Measurements from ENCODE around the gene FAM222B.

The FAM222B gene

DNA sequence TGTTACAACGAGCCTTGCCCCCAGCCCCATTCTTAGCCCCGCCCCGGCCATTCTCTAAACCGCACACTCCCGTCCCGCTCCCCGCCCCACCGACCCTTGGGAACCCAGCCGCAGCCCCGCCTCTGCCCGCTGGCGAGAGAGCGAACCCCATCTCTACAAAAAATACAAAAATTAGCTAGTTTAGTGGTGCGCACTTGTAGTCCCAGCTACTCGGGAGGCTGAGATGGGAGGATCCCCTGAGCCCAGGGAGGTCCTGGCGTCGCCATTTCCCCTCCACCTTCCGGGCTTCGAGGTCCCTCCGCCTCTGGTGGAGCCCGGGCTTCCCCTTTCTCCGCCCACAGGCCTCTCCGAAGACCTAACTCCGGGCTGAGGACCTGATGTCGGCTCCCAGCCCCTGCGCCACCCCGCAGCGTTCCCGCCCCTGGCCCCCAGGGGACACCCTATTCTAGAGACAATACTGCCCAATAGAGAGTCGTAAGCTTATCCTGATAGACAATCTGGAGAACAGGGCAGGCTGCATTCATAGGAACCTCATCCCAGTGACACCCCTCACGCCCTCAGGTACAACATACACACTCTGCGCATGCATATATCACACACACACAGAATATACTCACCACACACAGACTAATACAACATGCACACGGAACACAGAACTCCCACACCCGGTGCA is 130.4 kb downstream of the FAM222B start:
- no peak for DNase-seq (ENCODE audit: low spot score)

DNA sequence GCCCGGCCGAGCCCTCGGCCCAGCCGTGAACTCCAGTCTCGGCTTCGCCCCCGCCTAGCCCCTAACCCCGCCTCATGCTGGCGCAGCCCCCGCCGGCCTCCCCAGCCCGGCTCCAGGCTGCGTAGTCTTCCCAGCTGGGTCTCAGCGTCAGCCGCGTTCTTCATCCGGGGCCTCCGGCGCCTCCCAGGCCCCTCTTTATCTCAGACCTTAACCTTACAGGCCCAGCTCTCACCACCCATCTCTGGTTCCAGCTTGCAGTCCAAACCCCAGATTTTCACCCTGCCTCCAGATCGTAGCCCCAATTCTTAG is 130.9 kb downstream of the FAM222B start, which contains the start of gene PROCA1:
PROCA1 (minus strand) TSS at position 166 of the 309 bp plus-strand sequence. CDS start 228 bp downstream, outside the sequence.
- DNase-seq (ENCODE audit: low spot score) = no peak

DNA sequence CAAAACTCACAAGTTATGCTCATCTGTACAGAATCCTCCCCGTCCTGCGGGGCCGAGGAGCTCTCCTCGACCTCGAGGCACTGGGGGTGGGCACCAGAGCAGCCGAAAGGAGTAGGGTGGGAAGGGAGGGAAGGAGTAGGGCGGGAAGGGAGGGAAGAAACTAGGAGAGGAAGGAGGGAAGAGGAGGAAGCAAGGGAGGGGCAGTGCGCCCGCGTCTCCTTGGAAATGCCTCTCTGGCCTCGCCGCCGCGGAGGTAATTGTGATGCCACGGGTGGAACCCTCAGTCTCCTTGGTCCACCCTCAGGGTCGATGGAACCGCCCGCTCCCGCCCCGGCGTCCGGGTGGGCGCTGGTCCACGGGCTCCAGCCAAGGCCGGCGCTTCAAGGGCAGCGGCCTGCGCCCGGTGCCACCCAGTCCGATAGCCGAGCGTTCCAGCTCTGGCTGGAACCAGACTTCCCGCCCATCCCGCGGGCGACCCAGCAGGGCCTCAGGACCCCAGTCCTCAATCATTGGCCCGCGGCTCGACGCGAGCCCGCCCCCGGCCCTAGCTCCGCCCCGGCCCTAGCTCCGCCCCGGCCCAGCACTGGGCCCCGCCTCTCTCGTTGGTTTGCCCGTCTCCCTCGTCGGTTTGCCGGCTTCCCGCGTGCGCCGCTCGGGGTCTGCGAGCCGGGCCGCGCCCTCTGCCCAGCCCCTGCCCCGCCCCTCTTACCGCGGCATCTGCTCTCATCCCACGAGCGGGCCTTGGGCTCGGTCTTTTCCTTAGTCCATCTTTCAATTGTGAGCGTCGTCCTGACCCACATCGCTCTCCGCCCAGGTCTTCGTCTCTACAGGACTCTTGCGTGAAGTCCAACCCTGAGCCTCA is 131.5 kb downstream of the FAM222B start:
- peak; percentile 98 for DNase-seq (ENCODE audit: low spot score)

DNA sequence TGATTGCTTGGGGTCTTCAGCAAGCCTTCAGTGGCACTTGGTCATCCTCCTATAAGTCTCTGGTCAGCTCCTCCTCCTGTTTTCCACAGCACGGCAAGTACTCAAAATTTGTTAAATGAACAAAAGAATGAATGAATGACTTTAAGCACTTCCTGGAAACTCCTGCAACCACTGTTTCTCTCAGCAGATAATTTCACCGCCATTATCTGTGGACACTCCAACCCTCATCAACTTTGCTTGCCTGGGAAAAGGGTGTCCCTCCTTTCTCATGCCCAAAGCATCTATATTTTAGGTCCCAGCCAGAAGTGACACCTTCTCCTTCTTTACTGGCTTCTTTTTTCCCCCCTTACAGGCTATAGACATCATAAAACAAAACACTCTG is 135.3 kb downstream of the FAM222B start:
- DNase-seq (ENCODE audit: low spot score) = no peak

DNA sequence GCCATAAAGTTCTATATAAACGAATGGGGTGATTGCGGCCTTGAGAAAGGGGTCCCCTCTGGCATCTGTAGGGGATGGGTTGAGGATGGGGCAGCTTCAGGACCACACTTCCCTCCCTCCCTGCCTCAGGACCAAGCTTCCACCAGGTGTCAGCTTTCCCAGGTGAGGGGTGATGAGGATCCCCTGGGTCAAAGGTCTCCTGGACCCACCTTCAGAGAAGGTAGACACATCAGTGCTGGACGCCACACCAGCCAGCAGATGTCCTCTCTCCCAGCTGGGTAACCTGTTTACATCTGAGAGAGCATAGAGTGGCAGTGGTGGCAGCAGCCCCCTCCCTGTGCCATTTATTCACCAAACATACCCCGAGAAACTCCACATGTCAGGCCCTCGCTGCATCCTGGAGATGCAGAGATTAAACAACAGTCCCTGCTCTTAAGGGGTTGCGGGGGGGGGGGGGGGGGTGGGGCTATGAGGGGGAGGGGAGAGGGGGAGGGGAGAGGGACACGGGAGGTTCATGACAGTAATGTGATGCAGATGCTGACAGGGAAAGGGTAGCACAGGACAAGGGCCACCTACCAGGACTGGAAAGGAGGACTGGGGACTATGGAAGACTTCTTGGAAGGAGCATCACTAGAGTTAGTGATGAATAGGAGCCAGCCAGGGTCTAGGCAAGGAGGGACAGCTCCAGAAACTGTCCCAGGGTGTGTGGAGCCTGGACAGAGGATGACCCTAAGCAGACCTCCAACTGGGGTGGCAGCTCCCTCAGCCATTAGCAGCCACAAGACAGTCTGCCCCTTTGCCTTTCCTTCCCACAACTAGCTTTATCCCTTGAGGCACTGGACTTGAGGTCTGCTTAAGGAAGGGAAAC is 135.9 kb downstream of the FAM222B start:
- no peak for DNase-seq (ENCODE audit: low spot score)

All from HuH-7.5 (cell line).